Subcutaneous abdominal adipose tissue (tissue), 5 donors: ENCODE measurements around the gene PAPPA.
A peak's percentile ranks its signal among the peaks of the same experiment; 100 is the strongest.

Experiments
- H3K27ac ChIP-seq: one replicate; pipeline ENCODE4 v1.7.0; 2013; ENCODE audit warnings: low read depth, mild to moderate bottlenecking, inconsistent platforms, low read length, moderate library complexity
- H3K27me3 ChIP-seq, 5 donors: one replicate each; pipeline ENCODE4 v1.7.0; 2013; ENCODE audit warnings: low read length in 5 of 5, inconsistent platforms in 1 of 5; ENCODE audit not compliant: control insufficient read depth in 5 of 5, insufficient read depth in 4 of 5
- H3K36me3 ChIP-seq, 5 donors: one replicate each; pipeline ENCODE4 v1.7.0; 2013; ENCODE audit warnings: low read length in 5 of 5; ENCODE audit not compliant: control insufficient read depth in 5 of 5, insufficient read depth in 5 of 5
- H3K4me1 ChIP-seq, 5 donors: one replicate each; pipeline ENCODE4 v1.7.0; 2013; ENCODE audit warnings: low read length in 5 of 5, mild to moderate bottlenecking in 3 of 5, moderate library complexity in 1 of 5; ENCODE audit not compliant: control insufficient read depth in 5 of 5, insufficient read depth in 5 of 5
- H3K4me3 ChIP-seq, 5 donors: one replicate each; pipeline ENCODE4 v1.7.0; 2013; ENCODE audit warnings: low read length in 5 of 5, low read depth in 1 of 5
- H3K9ac ChIP-seq, 5 donors: one replicate each; pipeline ENCODE4 v1.7.0; 2013; ENCODE audit warnings: low read length in 5 of 5, mild to moderate bottlenecking in 4 of 5, moderate library complexity in 3 of 5
- H3K9me3 ChIP-seq, 5 donors: one replicate each; pipeline ENCODE4 v1.7.0; 2013; ENCODE audit warnings: low read length in 5 of 5; ENCODE audit not compliant: control insufficient read depth in 5 of 5
- donor health status: healthy.
- donor health status: healthy.
- donor health status: healthy.
- donor health status: healthy.
- donor health status: healthy.

PAPPA gene

GRCh38 chr9:116137581-116137980 lies 16.0 kb upstream of the PAPPA start:
- no peaks in the 10 kb centered on the region for H3K36me3 ChIP-seq
- H3K4me3 ChIP-seq = no peak overlapping the region
- no peak overlapping the region for H3K9ac ChIP-seq
- H3K9me3 ChIP-seq = no peaks in the 10 kb centered on the region
- H3K27me3 ChIP-seq = no peaks in the 10 kb centered on the region
- no peaks in the 10 kb centered on the region for H3K4me1 ChIP-seq
- no peak overlapping the region for H3K27ac ChIP-seq

DNA sequence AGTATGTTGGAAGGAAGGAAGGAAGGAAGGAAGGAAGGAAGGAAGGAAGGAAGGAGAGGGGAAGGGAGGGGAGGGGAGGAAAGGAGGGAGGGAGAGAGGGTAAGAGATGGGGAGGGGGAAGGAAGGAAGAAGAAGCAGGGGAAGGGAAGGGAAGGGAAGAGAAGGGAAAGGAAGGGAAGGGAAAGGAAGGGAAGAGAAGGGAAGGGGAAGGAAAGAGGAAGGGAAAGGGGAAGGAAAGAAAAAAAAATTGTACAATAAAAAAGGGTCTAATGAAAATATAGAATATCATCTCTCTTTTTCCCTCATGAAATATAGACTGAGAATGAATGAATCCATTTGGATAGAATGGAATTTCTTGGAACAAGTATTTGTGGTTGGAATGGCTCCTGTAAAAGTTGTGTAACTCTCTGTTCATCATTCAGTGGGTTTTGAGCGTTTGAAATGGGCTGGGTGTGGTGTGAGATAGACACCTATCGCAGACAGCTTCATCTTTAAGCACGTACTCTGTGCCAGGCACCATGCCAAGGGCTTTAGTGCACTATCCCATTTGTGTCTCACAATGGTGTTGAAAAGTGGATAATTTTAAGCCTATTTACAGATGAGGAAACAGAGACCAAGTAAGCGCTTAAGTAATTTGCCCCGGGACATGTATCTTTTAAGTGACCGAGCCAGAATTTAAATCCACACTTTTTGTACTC lies 11.6 kb upstream of the PAPPA start:
- H3K4me1 ChIP-seq = no peaks in the 10 kb centered on the region
- no peaks in the 10 kb centered on the region for H3K9me3 ChIP-seq
- H3K27ac ChIP-seq = no peak overlapping the region
- H3K9ac ChIP-seq = no peak overlapping the region
- no peak overlapping the region for H3K4me3 ChIP-seq
- no peaks in the 10 kb centered on the region for H3K27me3 ChIP-seq
- H3K36me3 ChIP-seq = no peaks in the 10 kb centered on the region

DNA sequence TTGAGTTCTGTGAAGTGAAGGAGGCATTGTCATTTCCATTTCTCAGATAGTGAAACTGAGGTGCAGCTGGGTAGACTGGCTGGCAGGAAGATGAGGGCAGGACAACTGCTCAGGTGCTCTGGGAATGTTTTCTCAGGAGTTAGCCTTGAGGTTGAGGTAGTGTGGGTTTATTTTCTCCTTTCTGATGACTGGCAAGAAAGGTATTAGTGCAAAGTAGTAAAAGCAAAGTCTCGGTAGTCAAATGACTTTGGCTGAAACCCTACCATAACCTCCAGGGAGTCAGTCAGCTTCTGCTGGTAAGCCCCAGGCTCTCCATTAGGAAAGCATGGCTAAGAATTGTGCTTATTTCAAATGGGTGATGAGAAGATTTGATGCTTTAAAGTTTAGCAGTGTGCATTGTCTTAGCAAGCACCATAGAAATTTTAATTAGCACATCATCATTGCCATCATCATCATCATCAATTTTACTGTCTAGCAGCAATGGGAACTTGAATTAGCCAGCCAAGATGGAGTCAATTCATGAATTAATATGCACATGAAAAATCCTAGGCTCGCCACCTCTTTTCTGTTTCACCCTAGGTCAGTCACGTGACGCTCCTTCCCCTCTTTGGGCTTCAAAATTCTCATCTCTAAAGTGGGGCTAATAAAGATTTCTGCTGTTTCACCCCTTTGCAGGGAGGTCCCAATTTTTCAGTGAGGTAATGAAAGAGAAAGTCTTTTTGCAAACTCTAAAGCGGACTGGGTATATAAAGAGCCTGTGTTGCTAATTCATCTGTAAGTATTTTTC lies 10.7 kb upstream of the PAPPA start:
- Histone ChIP-seq H3K4me3 (no peak overlapping the region), H3K27me3 (no peaks in the 10 kb centered on the region), H3K9me3 (no peaks in the 10 kb centered on the region), H3K36me3 (no peaks in the 10 kb centered on the region), H3K9ac (no peak overlapping the region), H3K4me1 (no peaks in the 10 kb centered on the region), H3K27ac (no peak overlapping the region)

DNA sequence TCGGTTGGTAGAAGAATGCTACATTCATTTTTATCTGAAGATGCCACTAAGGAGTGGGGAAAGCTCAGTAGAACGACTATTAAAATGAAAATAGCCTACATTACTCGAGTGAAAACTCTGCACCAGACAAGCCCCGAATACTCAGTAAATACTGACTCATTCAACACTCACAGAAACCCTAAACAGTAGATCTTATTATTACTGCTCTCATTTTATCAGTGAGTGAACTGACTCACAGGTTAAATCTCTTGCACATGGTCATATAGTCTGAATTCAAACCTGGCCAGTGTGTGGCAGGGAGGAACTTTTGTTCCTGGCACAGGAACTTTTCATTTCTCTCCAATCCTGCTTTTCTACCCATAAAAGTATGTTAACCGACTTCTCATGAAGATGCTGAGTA lies 9.6 kb upstream of the PAPPA start:
- H3K4me3 ChIP-seq = no peak overlapping the region
- no peaks in the 10 kb centered on the region for H3K9me3 ChIP-seq
- H3K9ac ChIP-seq = no peak overlapping the region
- H3K27ac ChIP-seq = no peak overlapping the region
- no peaks in the 10 kb centered on the region for H3K27me3 ChIP-seq
- no peaks in the 10 kb centered on the region for H3K4me1 ChIP-seq
- H3K36me3 ChIP-seq = no peaks in the 10 kb centered on the region

GRCh38 chr9:116144555-116144954 lies 9.0 kb upstream of the PAPPA start:
- H3K9ac ChIP-seq = no peak overlapping the region
- H3K4me1 ChIP-seq = no peaks in the 10 kb centered on the region

GRCh38 chr9:116145036-116145435 lies 8.6 kb upstream of the PAPPA start:
- no peaks in the 10 kb centered on the region for H3K4me1 ChIP-seq
- H3K27ac ChIP-seq = no peak overlapping the region
- H3K9ac ChIP-seq = no peak overlapping the region
- no peaks in the 10 kb centered on the region for H3K9me3 ChIP-seq
- H3K4me3 ChIP-seq = no peak overlapping the region
- no peaks in the 10 kb centered on the region for H3K36me3 ChIP-seq
- H3K27me3 ChIP-seq = no peaks in the 10 kb centered on the region

More at GRCh38 chr9:116144555-116144954, 9.0 kb upstream of the PAPPA start:
- no peak overlapping the region for H3K4me3 ChIP-seq
- H3K27me3 ChIP-seq = no peaks in the 10 kb centered on the region
- H3K36me3 ChIP-seq = no peaks in the 10 kb centered on the region
- no peak overlapping the region for H3K27ac ChIP-seq
- H3K9me3 ChIP-seq = no peaks in the 10 kb centered on the region

DNA sequence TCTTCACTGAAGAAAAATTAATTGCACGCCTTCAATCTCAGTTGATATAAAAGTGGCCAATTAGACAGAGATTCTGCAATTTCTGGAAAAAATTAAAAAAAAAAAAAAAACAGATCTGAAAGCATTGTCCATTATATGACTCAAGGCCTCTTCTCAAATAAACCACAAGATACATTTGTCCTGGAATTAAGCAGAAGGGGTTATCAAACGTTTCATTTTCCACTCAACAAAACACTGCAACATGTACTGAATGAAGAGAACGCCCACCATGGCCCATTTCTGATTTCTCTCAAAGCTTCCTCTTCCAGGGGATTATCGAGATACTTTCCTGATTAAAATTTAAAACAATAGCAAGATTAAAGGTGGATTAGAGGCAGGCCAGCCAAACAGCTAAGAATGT lies 5.8 kb upstream of the PAPPA start:
- no peak overlapping the region for H3K27ac ChIP-seq
- no peaks in the 10 kb centered on the region for H3K36me3 ChIP-seq
- no peak overlapping the region for H3K4me3 ChIP-seq
- peaks cover 0 to 11% (median 2%) of the 10 kb centered on the region in 5 donors for H3K4me1 ChIP-seq
- no peaks in the 10 kb centered on the region for H3K9me3 ChIP-seq
- no peak overlapping the region for H3K9ac ChIP-seq
- no peaks in the 10 kb centered on the region for H3K27me3 ChIP-seq

DNA sequence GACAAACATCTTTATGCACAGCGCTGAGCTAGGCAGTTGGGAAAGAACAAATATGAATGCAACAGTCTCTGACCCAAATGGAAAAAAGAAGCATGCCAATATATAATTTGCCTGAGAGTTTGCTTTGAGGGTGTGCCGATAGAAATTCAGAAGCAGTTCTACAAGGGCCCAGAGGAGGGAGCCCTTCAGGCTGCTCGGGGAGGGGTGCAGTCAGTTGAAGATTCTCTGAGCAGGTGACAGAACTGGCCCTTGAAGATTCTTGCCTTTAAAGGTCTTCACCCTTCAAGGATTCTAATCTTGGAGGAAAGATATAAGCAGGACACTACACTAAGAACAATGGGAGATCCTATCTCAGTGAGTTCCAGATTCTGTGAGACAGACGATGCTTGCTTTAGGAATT lies 3.7 kb upstream of the PAPPA start:
- no peaks in the 10 kb centered on the region for H3K36me3 ChIP-seq

GRCh38 chr9:116151199-116151598 lies 2.4 kb upstream of the PAPPA start:
- H3K27ac ChIP-seq = no peak overlapping the region
- no peaks in the 10 kb centered on the region for H3K9me3 ChIP-seq
- no peak overlapping the region for H3K4me3 ChIP-seq
- H3K4me1 ChIP-seq = peaks cover 7 to 37% (median 27%) of the 10 kb centered on the region in 5 donors
- peaks cover 0 to 6% (median 4%) of the 10 kb centered on the region in 5 donors for H3K27me3 ChIP-seq
- no peak overlapping the region for H3K9ac ChIP-seq
- H3K36me3 ChIP-seq = no peaks in the 10 kb centered on the region

More for the DNA sequence above, 3.7 kb upstream of the PAPPA start:
- H3K4me3 ChIP-seq = no peak overlapping the region
- no peak overlapping the region for H3K9ac ChIP-seq
- H3K9me3 ChIP-seq = no peaks in the 10 kb centered on the region
- H3K27me3 ChIP-seq = peaks cover 0 to 3% (median 2%) of the 10 kb centered on the region in 5 donors
- H3K4me1 ChIP-seq = peaks cover 1 to 23% (median 14%) of the 10 kb centered on the region in 5 donors
- no peak overlapping the region for H3K27ac ChIP-seq

- peak overlapping the region in 1 of 5 donors; percentile 35 for H3K9ac ChIP-seq
- peaks cover 7 to 45% (median 34%) of the 10 kb centered on the region in 5 donors for H3K4me1 ChIP-seq
- no peak overlapping the region for H3K4me3 ChIP-seq
- H3K36me3 ChIP-seq = no peaks in the 10 kb centered on the region
- no peaks in the 10 kb centered on the region for H3K9me3 ChIP-seq
- no peak overlapping the region for H3K27ac ChIP-seq
- peaks cover 0 to 6% (median 5%) of the 10 kb centered on the region in 5 donors for H3K27me3 ChIP-seq
Observed at GRCh38 chr9:116151966-116152381, 1.6 kb upstream of the PAPPA start.
